GM10248 (cell line): ENCODE results near the gene SH3PXD2A.

Experiments used
- CTCF ChIA-PET: fragments of 300-600 bp; sonication (Branson Sonifier 250); formaldehyde crosslinking; extraction: SDS; loops from one replicate; lab custom pipeline; 2021; ENCODE audit warnings: antibody characterized with exemption; lab: Yijun Ruan, JAX
- POLR2A ChIA-PET: fragments of 350-650 bp; sonication (Branson Sonifier 250); formaldehyde crosslinking; extraction: SDS; loops from one replicate; lab custom pipeline; 2020; ENCODE audit warnings: antibody characterized with exemption; lab: Yijun Ruan, JAX
- DNase-seq: peaks from one replicate; pipeline ENCODE4 v3.0.0; 2012; ENCODE audit errors: extremely low spot score
- CTCF ChIP-seq: IDR thresholded peaks from 2 replicates; pipeline ENCODE4 v1.5.1; 2012; ENCODE audit warnings: mild to moderate bottlenecking, low read depth; ENCODE audit errors: extremely low read depth, missing control alignments, control extremely low read depth

Gene SH3PXD2A

GRCh38 chr10:103713676-103714075, 141.7 kb downstream of the SH3PXD2A start:
- TF ChIP-seq CTCF: no peak
- POLR2A ChIA-PET: no interaction called here
- no peak for DNase-seq
- CTCF ChIA-PET: interaction anchor here (1.1 to 6.3 kb wide), 24 partner anchors 10 to 172 kb away, joined by 3 to 79 read pairs (median 8); partner anchors contain the start of gene SH3PXD2A

GRCh38 chr10:103712898-103713498, 142.4 kb downstream of the SH3PXD2A start:
- ChIA-PET CTCF (interaction anchor here (0.6 to 6.3 kb wide), 55 partner anchors 9 to 628 kb away, joined by 3 to 79 read pairs (median 4); partner anchors contain the start of gene SH3PXD2A), POLR2A (no interaction called here)
- peak; percentile 78 for DNase-seq

DNA sequence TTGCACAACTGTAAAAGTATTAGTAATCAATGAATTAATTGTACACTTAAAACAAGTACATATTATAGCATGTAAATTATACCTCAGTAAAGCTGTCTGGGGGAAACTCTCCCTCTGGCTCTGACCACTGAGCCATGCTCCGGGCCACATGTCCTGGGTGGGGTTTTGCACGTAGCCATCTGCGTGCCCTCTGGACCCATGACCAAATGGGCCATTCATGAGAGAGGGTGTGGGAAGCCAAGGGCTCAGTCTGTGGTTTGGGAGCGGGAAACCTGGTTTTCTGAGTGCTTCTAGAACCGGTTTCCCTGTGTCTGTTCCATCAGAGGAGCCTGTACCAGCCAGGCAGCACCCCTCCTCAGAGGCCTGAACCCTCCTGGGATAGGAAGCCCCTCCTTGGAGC, 143.2 kb downstream of the SH3PXD2A start:
- POLR2A ChIA-PET: no interaction called here
- DNase-seq: no peak
- TF ChIP-seq CTCF: no peak
- CTCF ChIA-PET: interaction anchor here (0.7 to 6.3 kb wide), 44 partner anchors 8 to 629 kb away, joined by 3 to 79 read pairs (median 4); partner anchors contain the start of gene SH3PXD2A

More at GRCh38 chr10:103712898-103713498, 142.4 kb downstream of the SH3PXD2A start:
- peak; percentile 88 for TF ChIP-seq CTCF

- POLR2A ChIA-PET: no interaction called here
- no peak for TF ChIP-seq CTCF
- DNase-seq: no peak
- CTCF ChIA-PET: interaction anchor here (0.8 to 6.3 kb wide), 13 partner anchors 8 to 175 kb away, joined by 3 to 79 read pairs (median 11); partner anchors contain the start of gene SH3PXD2A
Observed at GRCh38 chr10:103711351-103711994, 143.9 kb downstream of the SH3PXD2A start.

- POLR2A ChIA-PET: no interaction called here
Observed at GRCh38 chr10:103710490-103710889, 144.9 kb downstream of the SH3PXD2A start.

More at GRCh38 chr10:103710490-103710889, 144.9 kb downstream of the SH3PXD2A start:
- TF ChIP-seq CTCF: no peak
- no peak for DNase-seq
- CTCF ChIA-PET: interaction anchor here (1.1 to 6.3 kb wide), 8 partner anchors 14 to 192 kb away, joined by 4 to 79 read pairs (median 25); partner anchors contain the start of gene SH3PXD2A
